Lower leg skin (tissue), 3 donors: Measurements from ENCODE around the gene CCR9.

Experiments
- POLR2A ChIP-seq, 2 donors: fragments of 450-650 bp; IDR thresholded peaks; one replicate each; pipeline ENCODE4 v1.6.1; 2016 to 2017; ENCODE audit warnings: antibody characterized with exemption in 2 of 2, mild to moderate bottlenecking in 1 of 2, moderate library complexity in 1 of 2
- TF ChIP-seq, protein P1 (sequence below), 3 donors: fragments of 450-650 bp; IDR thresholded peaks; one replicate each; pipeline ENCODE4 v1.5.1; 2016; ENCODE audit warnings: antibody characterized with exemption in 3 of 3, mild to moderate bottlenecking in 3 of 3, moderate library complexity in 2 of 3

DNA sequence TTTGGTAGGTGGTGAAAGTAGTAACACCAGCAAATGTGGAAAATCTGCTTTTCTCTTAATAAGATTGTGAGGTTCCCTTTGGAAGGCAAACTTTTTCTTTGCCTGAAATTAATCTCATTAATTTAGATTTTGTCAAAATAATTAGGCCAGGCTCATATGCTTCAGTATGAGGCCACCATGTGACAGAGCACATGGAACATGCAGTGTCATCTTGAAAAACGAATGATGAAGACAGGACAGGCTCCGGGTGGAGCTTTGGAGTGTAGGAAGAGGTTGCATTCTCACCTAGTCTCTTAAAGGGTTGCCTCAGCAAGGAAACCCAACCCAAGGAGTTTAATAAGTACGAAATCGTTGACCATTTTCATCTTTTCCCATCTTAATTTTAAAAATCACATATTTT is 25.9 kb upstream of the CCR9 start:
- TF ChIP-seq, protein P1, sequence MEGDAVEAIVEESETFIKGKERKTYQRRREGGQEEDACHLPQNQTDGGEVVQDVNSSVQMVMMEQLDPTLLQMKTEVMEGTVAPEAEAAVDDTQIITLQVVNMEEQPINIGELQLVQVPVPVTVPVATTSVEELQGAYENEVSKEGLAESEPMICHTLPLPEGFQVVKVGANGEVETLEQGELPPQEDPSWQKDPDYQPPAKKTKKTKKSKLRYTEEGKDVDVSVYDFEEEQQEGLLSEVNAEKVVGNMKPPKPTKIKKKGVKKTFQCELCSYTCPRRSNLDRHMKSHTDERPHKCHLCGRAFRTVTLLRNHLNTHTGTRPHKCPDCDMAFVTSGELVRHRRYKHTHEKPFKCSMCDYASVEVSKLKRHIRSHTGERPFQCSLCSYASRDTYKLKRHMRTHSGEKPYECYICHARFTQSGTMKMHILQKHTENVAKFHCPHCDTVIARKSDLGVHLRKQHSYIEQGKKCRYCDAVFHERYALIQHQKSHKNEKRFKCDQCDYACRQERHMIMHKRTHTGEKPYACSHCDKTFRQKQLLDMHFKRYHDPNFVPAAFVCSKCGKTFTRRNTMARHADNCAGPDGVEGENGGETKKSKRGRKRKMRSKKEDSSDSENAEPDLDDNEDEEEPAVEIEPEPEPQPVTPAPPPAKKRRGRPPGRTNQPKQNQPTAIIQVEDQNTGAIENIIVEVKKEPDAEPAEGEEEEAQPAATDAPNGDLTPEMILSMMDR (IDR thresholded peaks at IDR 0.05) = no peak
- no peak for TF ChIP-seq POLR2A (IDR thresholded peaks at IDR 0.05)
